Stimulated activated CD8-positive, alpha-beta memory T cell treated with anti-CD3 and anti-CD28 coated beads, Interleukin-4, amount 100 ng/mL, for 4 hours (primary cell): ENCODE data around the gene CBX4.
"Not testable (repeated sequence)": the region's sequence is repeated elsewhere in the genome, so short reads cannot be mapped to it uniquely, and the experiment has no call there.

Experiments
- DNase-seq, 2 donors: peaks; one replicate each; pipeline ENCODE4 v3.0.0-alpha.2; 2020; ENCODE audit warnings: low read depth in 2 of 2, low spot score in 1 of 2

Gene CBX4

GRCh38 chr17:79861413-79862216 lies 22.4 kb upstream of the CBX4 start:
- DNase-seq, result no peak

DNA sequence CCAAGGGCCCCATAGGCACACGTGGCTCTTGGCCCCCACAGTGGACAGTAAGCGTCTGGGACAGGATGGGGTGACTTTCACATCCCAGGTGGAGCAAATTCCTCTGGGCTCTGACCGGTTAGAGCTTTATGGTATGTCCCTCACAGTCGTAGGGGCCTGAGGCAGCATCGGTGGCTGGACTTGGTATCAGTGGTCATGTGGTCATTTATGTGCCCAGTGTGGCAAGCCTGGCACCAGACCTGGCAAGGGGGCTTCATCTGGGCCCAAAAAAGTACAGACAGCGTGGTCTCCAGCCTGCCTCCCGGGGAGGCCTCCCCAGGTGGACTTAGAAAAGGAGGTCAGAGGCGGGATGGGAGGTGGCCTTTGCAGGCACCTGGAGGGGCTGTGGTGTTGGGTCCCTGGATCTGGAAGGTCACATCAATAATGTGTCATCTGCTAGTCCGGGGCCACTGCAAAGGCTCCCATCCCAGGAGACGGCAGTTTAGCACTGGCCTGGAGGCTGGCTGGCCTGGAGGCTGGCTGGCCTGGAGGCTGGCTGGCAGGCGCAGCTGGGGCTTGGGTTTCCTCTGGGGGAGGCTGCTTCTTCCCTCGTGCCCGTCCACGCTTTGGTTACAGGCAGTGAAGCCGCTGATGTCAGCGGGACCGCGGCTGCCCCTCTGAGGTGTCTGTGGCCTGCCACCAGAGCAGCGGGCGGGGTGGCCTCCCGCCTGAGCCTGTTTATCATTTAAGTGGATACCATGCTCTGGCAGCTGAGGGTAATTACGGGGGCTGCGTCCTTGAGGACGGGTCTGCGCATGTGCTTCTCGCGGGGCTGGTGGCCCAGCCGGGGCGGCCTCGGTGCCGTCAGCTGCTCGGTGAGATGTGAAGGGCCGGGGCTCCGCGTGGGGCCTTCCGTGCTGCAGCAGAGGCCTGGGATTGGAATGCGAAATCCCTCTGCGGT lies 20.7 kb upstream of the CBX4 start:
- no peak for DNase-seq

- no peak for DNase-seq
Measured at GRCh38 chr17:79857095-79857494, 17.9 kb upstream of the CBX4 start.

DNA sequence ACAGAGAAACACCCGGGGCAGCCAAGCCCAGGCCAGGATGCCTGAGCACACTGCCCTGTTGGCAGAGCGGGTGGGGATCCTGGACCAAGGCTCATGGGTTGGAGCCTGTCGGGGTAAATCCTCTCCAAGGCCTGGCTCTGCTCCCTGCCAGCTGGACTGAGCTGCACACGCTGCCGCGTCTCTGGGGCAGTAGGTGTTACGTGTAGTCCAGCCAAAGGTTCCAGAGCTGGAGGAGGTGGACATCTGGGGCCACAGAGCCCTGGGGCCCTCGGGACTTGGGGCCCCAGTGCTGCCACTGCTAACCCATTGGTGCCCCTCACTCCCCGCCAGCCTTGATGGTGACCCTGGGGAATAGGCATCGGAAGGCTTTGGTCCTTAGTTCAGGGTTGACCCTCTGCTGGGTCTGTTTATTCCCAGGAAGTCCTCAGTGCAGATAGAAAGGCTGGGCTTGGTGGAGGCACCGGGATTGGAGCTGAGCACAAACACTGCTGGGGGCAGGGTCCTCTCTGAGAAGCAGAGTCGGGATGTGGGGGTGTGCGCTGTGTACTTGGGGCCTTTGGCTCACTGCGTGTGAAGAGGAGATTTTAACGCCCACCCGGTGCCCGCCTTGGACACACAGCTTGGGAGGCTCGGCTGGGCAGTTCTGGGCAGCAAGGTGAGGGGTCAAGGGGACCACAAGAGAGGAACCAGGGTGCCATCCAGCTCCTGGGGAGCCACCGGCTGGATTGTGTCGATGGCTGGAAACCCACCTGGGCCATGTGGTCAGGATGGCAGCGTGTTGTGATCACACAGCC lies 16.3 kb upstream of the CBX4 start:
- no peak for DNase-seq

DNA sequence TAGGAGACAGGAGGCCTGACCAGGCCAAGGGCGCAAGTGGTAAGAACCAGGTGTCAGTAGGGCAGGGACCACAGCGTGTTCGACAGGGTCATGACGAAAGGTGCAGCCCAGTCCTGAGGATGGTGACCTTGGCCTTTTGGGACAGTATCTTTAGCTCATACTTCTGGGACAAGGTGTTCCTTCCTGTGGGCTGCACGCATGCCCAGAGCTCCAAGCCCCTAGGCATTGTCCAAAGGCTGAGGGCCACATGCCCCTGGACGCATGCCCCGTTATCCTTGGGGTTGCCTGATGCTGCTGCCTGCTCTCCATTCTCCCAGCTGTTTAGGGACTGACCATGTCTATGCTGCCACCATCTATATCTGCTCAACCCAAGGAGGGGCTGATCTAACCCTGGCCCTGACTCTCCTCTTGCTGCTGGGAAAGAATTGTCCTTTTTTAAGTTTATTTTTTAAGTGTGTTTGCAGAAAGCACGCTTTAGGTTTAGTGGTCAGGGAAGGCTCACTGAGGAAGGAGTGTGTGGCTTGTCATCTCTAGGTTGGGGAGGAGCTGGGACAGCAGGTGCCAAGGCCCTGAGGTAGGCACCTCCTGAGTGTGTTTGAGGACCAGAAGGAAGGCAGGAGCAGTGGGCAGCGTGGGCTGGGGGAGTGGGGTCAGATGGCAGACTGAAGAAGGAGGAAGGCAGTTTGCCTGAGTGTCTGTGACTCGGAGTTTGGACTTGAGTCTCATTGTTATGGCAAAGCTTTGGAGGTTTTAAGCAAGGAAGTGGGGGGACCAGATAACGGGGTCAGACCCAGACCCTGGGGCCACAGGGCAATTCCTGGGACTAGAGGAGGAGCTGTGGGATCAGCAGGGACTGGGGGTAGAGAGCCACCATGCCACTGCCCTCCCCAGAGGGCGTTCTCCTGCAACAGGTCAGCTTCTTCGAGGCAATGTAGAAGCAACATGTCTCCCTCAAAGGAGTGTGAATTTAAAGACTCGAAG lies 15.1 kb upstream of the CBX4 start:
- DNase-seq, result no peak

- DNase-seq, result not testable (repeated sequence)
Measured at GRCh38 chr17:79853168-79853567, 13.9 kb upstream of the CBX4 start.

- DNase-seq, result no peak
Measured at GRCh38 chr17:79852748-79853147, 13.5 kb upstream of the CBX4 start.

DNA sequence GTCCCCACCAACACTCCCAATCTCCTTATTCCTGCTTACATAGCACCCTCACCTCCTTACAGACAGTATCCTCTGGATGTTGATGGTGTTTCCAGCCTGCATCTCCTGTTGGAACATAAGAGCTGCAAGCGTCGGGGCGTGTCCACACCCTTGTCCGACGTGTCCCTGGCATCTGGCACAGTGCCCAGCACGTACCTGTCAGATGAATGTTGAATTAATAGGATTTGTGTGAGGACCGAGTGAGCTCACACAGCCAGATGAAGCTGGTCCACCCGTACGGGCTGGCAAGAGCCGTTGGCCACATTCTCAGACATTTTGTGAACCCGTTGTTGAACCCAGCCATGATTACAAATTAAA lies 12.2 kb upstream of the CBX4 start:
- no peak for DNase-seq

DNA sequence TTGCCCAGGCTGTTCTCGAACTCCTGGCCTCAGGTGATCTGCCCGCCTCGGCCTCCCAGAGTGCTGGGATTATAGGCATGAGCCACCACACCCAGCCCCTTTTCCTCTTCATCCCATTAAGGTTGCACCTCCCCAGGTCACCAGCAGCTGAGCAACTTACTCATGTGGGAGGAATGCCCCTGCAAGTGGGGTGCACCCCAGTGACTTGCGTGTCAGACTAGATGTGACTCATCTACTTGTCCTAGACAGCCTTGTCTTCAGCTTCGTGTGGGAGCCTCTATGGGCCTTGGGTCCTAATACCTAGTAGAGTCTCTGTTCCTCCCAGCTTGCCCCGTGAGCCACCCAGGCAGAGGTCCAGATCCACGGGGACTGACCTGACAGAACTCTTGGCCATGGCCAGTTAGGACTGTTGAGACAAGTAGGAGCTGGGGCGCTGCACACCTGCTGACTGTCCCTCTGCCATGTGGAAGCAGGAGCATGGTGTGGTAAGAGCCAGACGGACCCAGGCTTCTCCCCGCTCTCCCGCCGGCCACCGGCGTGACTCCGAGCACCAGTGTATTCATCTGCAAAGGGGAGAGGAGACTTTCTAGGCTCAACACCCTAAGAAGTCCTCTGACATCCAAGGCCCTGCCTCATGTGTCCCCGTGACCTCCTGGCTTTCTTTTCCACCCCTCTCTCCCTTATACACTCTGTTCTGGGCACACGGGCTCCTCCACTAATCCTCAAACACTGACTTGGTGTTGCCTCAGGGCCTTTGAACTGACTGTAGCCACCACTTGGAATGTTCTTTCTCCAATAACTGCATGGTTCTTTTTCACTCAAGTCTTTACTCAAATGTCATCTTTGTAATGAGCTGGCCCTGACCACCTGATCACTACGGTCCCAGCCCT lies 11.6 kb upstream of the CBX4 start:
- DNase-seq, result no peak

DNA sequence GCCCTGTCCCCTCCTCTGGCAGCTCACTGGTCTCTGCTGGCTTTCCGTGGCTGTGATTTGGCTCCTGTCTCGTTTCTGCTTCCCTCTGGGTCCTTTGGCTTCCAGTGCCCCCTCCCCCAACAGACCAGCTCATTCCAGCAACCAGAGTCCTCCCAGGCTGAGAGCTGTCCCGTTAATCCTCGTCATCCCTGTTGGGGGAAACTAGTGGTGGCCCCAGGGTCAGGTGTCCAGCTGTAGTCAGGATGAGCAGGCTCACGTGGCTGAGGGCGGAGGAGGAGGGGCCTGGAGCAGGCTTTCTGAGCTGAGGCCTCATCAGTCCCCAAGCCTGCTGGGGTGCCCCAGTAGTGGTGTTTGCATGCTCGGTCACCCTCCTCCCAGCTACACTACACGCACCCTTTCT lies 10.7 kb upstream of the CBX4 start:
- DNase-seq, result no peak

DNA sequence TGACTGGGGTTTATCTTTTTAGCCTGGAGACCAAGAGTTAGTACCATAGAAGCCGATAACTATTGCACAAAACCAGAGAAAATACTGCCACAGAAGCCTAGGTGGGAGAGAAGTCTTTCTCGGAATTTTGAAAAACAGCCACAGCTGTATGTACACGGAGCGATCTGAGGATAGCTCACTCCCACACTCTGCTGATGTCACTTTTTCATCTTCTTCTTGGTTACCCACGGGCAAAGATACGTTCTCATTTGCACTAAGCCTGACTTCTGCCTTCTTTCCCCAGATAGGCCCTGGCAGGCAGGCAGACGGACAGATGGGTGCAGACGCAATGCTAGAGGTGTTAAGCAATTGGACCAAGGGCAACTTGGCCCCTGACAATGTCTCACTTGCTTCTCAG lies 9.1 kb upstream of the CBX4 start:
- no peak for DNase-seq

GRCh38 chr17:79847698-79848369 lies 8.6 kb upstream of the CBX4 start:
- DNase-seq, result no peak

DNA sequence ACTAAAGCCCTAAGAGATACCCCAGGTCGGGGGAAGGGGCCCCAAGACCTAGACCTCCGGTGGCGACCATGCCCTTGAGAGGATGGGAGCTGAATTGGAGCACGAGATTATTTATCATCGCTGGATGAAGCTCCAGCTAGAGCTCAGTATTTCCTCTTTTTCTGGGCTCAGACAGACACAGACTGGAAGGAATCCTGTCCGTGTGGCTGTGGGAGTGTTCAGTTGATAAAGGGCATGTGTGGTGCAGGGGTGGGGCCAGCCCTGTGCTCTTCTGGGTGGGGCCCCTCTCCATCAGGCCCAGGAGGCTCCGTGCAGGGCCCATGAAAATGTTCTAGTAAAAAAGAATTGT lies 6.3 kb upstream of the CBX4 start:
- no peak for DNase-seq

DNA sequence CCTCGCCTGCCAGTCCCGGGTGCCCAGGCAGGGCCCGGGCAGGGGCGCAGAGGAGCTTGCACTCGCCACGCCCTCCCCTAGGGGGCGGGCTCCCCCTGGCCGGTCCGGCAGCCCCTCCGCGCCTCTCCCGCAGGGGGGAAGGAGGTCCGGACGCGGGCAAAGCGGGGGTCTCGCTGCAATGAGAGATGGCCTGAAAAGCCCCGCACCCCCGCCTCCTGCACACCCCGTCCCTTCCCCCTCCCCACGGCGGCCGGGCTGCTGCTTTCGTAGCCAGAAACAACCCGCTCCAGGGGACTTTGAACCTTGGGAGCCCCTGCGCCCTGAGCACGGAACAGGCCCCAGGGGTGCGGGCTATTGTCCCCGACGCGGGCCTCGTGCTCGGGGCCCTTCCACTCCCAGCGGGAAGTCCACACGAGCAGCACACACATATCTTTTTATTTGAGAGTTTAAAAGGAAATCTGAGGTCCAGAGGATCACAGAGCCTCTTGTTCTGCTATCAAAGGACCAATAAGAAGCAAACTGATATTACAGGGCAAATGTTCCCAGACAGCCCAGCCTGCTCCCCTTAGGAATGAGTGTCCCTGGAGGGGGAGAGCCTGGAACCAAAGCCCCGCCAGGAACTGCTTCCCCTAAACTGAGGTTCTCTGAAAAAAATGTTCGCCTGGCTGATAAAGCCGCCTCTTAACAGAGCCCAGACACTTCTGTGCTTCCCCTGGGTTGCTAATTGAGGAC lies 5.8 kb upstream of the CBX4 start:
- DNase-seq, result no peak

- no peak for DNase-seq
Measured at GRCh38 chr17:79843816-79844800, 4.9 kb upstream of the CBX4 start.

DNA sequence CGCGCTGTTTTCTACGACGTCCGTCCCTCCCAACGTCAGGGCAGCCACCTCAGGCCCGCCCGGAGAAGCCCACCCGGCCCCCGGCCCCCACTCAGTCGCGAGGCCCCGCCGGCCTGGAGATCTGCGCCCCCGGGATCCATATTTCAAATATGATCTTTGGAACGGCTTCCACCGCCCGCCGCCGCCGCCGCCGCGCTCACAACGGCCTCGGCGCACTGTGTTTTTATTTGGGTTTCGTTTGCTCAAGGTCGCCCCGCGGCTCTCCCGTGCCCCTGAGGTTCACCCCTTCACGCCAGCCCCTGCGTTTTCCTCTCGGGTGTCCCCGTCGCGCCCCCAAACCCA lies 4.2 kb upstream of the CBX4 start:
- DNase-seq, result no peak
